ENCODE measurements around the gene CDRT15.

GRCh38 chr17:14205380-14205779, 31.3 kb downstream of the CDRT15 start:
- no peak for TF ChIP-seq POLR2A (IDR thresholded peaks at IDR 0.05; ENCODE audit: low read depth, low read length)
- TF ChIP-seq TAF1 (IDR thresholded peaks at IDR 0.05; ENCODE audit: low read depth, low read length): no peak
- no peak for TF ChIP-seq POLR2AphosphoS5 (IDR thresholded peaks at IDR 0.05; ENCODE audit: low read depth, low read length)

Measured in GM12891 (cell line).